ENCODE results near the gene STAC3.
A peak's percentile ranks its signal among the peaks of the same experiment; 100 is the strongest.

The STAC3 gene

GRCh38 chr12:57235017-57235727, 15.8 kb downstream of the STAC3 start:
- no peak for DNase-seq

- DNase-seq = no peak
Observed at GRCh38 chr12:57234571-57235016, 16.4 kb downstream of the STAC3 start.

- no peak for DNase-seq
Observed at GRCh38 chr12:57234233-57234570, 16.8 kb downstream of the STAC3 start.

- DNase-seq = no peak
Observed at GRCh38 chr12:57233357-57234232, 17.4 kb downstream of the STAC3 start.

GRCh38 chr12:57232156-57232756, 18.7 kb downstream of the STAC3 start:
- DNase-seq = no peak

- no peak for DNase-seq
Observed at GRCh38 chr12:57231276-57232021, 19.5 kb downstream of the STAC3 start.

GRCh38 chr12:57230381-57231155, 20.4 kb downstream of the STAC3 start:
- DNase-seq = no peak

- DNase-seq = peak; percentile 90
Observed at GRCh38 chr12:57229634-57230380, 21.2 kb downstream of the STAC3 start, which contains the start of gene SHMT2. Gene SHMT2 (plus strand): TSS chr12:57229711. CDS start chr12:57229779, 68 bp downstream.

GRCh38 chr12:57229046-57229633, 21.8 kb downstream of the STAC3 start:
- no peak for DNase-seq

GRCh38 chr12:57227315-57228115, 23.5 kb downstream of the STAC3 start:
- no peak for DNase-seq

- no peak for DNase-seq
Observed at GRCh38 chr12:57226588-57227314, 24.2 kb downstream of the STAC3 start.

- no peak for DNase-seq
Observed at GRCh38 chr12:57225680-57226210, 25.2 kb downstream of the STAC3 start.

- DNase-seq = no peak
Observed at GRCh38 chr12:57224973-57225679, 25.9 kb downstream of the STAC3 start.

GRCh38 chr12:57224278-57224972, 26.6 kb downstream of the STAC3 start:
- DNase-seq = no peak

- DNase-seq = no peak
Observed at GRCh38 chr12:57223191-57224165, 27.5 kb downstream of the STAC3 start.
